Measurements from ENCODE around the gene SERPINI1.
"Not testable (repeated sequence)": the region's sequence is repeated elsewhere in the genome, so short reads cannot be mapped to it uniquely, and the experiment has no call there.

The SERPINI1 gene

DNA sequence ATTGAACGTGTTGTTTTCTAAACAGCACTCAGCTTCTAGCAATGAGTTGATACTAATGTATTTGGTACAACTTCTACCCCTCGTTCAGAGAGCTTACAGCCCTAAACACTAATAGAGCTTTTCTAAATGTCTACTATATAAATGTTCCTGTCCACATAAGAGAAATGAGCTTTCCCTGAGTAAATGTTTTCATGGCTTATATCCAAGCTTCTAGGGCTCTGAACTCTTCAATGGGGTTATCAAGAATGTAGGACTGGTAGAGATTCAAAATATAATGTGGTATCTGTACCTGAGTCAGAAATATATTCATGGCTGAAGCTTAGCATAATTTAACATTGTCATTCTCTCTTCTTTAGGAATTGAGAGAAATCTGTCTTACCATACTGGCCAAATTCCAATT, 73.4 kb downstream of the SERPINI1 start:
- DNase-seq = no peak

DNA sequence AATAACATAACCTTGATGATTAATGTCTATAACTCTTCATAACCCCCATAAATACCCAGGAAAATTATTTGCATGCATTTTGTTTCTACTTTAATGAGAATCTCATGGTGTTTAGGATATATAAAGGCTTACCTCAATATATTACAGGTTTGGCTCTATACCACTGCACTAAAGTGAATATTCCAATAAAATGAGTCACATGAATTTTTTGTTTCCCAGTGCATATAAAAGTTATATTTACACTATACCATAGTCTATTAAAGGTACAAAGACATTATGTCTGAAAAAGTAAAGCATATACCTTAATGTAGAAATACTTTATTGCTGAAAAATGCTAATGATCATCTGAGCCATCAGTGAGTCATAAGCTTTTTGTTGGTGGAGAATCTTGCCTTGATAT, 74.7 kb downstream of the SERPINI1 start:
- DNase-seq = no peak

DNA sequence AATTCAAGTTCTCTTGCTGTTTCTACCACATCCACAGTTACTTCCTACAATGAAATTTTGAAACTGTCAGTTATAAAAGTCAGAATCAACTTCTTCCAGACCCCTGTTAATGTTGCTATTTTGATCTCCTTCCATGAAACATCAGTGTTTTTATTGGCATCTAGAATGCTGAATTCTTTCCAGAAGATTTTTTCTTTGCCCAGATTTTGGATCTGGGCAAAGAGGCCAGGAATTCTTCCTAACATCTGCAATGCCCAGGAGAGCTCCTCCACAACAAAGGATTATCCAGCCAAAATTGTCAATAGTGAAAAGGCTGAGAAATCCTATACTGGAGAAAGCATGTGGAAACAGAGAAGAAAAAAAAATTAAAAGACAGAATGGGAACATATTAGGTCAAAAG, 75.5 kb downstream of the SERPINI1 start:
- DNase-seq = no peak

DNA sequence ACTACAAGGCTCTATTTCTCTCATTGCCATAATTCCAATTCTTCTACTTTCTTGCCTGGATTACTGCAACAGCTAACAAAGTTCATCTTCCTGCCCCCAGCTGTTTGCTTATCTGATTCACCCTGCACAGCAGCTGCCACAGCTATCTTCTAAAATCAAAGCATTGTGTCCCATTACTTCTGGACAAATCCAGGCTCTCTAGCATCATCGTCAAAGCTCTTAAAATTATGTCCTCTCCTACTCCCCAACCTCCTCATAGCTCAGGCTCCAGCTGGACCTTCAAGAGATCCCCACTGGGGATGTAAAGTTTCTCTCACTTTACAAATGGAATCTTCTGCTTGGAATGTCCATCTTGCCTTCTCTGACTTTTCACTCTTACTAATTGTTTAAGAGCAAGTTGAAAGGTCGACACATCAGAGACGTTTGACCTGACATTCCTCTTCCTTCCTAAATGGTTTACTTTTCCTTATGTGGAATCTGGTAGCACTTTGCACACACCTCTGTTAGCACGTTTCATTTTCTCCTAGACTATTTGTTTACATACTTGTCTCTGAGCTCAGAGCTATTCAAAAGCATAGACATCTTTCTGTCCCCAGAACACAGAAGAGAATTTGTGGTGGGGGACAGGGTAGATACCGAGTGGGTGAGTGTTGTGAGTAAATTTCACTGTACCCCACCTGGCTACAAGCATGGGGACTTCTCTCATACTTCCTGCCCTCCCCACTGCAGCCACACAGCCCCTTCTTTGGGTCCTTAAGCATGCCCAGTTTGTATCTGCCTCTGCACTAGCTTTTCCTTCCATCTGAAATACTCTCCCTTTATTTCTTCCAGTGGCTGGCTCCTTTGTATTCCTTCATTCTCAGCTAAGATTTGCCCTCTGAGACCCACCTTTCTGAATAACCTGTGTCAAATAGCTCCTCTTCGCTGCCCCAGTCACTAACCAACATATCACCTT, 77.9 kb downstream of the SERPINI1 start:
- DNase-seq = no peak

DNA sequence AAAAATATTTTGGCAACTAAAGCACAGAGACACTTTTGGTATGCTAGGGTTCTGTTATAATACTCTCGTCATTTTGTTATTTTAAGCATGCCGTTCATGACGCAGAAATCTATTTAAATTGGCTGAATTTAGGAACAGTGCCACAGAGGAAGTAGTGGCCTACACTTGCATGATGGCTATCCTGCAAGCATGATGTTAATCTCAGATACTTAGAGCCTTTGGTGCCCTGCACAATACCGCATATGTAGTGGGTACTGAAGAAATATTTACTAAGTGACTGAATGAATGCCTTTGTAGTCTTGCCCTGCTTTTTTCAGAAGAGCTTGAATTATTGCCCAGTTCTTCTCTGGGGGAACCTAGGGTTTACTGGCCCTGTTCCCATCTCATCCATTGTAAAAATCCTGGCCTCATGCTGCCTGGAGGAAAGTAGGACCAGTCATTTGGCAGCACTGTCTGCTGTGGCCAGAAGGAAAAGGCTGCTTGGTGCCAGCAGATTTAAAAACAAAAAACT, 79.0 kb downstream of the SERPINI1 start:
- DNase-seq = peak in 12 of 14 donors; percentile 29 to 91 (median 56)

DNA sequence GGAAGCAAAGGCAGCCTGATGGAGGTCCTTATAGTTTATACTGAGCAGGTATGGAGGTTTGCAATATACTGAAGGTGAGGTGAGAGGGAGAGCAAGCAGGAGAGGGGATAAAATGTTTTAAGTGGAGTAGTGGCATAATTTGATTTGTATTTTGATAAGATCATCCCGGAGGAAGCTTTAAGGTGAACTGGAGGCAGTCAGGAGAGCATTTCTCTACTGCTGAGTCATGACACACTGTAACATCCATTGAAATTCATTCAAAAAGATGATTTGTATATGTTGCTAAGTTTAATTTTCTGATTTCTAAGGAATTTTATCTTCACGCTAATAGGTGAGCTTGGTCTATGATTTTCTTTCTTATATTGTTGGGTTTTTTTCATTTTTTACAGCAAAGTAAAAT, 81.4 kb downstream of the SERPINI1 start:
- no peak for DNase-seq

DNA sequence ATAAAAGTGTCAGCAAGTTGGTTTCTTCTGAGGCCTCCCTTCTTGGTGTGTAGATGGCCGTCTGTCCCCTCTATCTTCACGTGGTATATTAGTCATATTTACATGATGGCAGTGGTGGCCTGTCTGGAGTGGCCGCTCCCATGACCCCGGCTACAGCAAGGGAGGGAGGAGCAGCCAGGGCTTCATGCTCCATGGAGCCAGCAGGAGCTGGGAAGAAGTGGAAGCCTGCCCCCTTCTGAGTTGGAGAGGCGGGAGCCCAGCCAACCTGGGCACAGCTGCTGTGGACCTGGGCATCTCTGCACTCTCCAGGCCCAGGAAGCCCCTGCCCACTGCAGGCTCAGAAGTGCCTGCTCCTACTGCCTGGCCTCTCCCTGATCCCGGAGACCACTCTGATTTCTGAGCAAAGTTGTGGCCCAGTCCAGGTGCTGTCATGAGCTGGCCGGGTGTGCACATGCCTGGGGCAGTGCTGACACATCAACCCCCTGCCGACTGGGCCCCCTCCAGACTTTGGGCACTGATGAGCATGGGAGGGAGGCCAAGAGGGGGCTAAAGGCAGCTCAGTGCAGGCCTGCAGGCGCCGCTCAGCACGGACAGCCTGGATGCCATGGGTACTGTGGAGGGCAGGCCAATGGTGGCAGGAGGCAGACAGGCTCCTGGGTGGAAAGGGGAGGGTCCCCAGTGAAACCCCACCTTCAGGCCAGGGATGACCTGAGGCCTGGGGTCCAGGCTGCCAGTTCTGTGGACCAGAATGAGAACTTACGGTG, 84.8 kb downstream of the SERPINI1 start:
- DNase-seq = no peak

DNA sequence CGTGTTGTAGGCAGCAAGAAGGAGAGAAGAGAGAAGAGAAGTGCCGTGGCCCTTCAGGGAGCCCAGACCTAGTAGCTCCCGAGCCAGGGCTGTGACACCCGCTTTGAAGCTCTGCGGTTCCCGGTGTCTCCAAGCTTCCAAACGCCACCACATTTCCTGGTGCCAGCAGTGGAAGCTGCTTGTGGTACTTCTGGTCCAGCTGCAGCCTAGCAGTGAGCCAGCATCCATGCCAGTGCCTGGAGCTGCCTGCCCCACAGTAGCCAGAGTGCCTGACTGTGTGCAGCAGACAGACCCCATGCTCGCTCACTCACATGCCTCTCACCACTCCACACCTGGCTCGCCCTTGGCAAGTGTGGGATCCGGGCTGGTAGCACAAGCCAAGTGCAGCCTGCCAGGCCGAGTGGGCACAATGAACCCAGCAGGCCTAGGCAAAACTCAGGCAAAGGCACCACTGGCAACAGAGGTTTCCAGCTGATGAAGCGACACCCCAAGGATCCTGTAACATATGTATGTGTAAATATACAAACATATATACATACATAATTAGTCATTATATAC, 85.8 kb downstream of the SERPINI1 start:
- no peak for DNase-seq

DNA sequence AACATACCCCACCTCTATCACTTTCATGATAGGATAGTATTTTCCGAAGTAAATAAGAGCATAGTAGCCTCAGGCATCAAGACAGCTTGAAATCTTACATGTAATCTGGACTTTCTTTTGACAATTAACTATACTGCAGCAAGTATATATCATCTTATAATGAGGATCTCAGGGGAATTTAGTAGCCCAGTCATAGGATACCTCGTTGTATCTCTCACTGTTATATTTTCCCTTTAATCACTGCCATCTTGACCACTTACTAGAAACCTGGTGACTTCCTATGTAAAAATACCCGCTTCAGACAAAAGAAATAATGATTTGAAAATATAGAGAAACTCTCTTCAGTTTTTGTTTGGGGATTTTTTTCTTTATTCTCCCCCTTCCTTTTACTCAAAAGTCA, 88.2 kb downstream of the SERPINI1 start:
- DNase-seq = no peak

DNA sequence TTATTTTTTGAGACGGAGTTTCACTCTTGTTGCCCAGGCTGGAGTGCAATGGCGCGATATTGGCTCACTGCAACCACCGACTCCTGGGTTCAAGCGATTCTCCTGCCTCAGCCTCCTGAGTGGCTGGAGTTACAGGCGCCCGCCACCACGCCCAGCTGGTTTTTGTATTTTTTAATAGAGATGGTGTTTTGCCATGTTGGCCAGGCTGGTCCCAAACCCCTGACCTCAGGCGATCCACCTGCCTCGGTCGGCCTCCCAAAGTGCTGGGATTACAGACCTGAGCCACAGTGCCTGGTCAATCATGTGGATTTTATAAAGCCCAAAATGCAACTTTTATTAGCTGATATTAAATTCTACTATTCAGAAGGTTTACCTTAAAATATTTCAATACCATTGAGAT, 92.1 kb downstream of the SERPINI1 start:
- not testable (repeated sequence) for DNase-seq

DNA sequence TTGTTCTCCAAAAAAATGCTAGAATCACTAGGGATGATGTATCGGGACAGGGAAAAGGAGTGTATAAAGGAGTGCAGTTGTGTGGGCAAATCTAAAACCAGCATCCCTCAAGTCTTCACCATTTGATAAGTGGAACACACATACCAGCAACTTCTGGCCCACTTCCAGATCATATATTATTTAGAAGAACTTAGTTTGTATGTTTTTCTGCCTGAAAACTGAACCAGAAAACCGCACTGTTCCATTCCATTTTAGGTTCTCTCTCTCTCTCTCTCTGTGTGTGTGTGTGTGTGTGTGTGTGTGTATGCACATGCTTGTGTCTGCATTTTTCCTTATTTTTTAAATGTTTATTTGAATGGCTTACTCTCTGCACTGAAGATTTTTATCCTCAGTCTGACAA, 93.5 kb downstream of the SERPINI1 start:
- no peak for DNase-seq

DNA sequence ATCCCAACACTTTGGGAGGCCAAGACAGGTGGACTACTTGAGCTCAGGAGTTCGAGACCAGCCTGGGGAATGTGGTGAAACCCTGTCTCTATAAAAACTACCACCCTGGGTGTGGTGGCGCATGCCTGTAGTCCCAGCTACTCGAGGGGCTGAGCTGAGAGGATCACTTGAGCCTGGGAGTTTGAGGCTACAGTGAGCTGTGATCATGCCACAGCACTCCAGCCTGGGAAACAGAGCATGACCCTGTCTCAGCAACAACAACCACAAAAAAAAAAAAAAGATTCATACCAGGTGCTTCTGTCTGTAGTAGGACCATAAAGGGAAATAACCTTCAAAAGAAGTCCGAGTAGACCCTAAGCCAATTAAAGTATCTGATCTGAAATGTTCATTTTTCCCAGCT, 94.5 kb downstream of the SERPINI1 start:
- no peak for DNase-seq

DNA sequence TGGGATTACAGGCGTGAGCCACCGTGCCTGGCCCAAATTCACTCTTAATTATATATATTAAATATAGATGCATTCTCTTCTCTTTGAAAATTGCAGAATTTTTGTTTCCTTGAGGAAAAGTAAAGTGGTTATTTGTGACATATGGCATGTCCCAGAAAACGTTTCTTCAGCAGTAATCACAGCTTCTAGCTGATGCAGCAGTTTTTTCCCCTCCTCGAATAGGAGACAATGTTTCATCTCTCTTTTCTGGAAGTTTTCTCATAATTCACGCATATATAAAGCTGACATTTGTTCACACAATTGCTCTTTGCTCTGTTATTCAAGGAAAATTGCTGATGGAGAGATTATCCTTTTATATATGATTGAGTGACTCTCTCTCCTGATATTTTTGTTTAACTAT, 99.8 kb downstream of the SERPINI1 start:
- no peak for DNase-seq

DNA sequence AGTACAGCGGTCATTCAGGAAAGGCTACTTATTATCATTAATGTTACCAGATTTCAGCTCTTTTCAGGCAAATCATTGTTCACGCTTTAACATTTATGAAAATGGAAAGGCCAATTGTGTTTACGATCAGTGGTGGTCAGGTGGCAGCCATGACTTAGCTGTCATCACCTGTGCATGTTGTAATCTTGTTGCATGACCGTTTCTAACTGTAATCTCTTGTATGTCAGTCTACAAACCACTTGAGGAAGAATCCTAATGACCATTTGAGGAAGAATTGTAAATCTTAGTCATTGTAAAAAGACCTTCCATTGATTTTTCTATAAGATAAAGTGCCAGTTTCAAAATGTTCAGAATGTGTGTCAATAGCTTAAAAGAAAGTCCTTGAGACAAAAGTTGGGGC, 100.4 kb downstream of the SERPINI1 start:
- DNase-seq = no peak

DNA sequence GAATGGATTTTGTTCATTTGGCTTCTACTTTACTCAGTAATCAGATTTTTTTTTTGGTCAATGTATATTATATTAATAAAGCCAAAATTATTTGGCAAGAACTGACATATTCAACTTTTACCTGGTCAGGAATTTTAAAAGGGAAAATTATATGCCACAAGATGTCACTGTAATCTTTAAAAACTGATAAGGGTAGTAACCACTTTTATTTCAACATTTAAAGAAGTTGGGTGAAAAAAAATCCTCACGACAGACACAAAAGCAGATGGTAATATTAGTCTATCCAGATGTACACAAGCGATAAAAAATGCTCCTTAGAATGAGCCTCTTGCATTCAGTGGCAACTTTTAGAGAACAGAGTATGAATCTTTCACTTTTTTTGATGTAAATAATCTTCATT, 101.9 kb downstream of the SERPINI1 start:
- DNase-seq = no peak

DNA sequence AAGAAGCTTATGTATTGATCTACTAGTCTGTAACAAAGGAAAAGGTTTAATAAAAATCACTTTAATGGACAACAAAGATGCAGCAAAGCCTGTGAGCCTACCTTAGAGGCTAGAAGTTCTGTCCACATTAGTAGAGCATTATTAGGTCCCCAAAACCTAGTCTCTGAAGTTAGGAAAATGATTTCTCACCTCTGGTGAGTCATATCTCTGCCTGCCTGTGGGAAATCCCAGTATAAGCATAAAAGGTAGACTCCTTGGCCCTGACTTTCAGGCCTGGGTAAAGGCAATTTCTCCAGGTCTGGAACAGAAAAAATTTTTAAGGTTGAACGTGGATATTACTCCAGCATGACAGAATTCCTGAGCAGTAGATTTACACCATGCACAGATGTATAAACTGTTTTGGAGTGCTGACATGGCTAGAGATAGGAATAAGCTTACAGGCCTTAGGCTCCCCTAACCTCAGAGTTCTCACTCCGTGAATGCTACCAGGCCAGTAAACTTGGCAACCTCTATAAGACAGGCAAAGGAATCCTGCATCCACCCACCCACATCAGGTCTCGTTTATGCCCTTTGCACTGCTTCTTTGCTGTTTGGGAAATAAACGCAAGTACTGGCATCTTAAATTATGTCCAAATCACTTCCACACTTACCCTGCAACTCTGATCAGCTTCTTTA, 104.1 kb downstream of the SERPINI1 start:
- no peak for DNase-seq

DNA sequence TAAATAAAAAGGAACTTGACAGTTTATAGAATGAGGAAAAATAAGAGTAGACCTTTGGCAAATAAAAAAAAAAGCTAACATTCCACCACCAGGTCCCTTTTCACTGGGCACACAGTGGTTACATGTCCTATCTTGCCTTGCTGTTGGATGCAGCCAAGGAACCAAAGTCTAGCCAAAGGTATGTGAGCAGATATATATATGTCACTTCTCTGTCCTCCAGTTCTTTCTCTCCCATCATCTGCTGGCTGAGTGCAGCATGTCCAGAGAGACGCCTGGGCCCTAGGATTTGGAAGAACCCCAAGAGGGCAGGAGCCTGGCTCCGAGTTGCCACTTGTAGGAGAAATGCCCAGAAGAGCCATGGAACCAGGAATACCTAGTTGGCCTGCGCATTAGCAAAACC, 104.7 kb downstream of the SERPINI1 start:
- no peak for DNase-seq

DNA sequence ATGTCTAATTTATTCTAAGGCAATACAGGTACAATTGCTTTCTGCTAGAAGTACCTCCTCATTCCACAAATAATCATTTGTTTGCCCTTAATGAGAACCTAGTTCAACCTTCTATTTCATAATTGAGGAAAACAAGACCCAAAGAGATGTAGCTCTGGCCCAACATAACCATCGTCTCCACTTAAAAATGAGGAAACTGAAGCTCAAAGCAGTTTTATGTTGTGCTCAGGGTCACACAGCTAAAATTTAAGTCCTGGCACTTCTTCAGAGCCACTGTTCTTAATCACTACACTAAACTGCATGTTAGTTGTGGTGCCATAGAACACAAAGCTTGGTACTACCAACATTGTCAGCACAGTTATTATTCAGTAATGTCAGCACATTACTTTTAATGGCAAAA, 108.0 kb downstream of the SERPINI1 start:
- no peak for DNase-seq

DNA sequence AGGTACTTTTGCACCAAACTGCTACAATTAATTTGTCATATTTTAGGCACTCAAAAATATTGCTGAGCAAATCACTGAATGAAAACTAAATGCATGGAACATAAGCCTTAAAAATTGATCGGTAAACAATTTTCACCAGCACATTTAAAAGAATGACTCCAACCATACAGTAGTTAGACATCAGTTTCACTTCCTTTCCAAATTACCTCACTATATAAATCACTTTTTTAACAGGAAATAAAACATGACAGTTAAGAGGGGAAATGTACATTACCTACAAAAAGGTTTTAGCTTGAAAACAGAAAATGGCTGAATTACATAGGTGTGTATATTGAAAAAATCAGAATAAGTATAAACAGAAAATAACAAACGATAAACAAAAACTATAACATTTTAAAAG, 108.4 kb downstream of the SERPINI1 start:
- DNase-seq = no peak

DNA sequence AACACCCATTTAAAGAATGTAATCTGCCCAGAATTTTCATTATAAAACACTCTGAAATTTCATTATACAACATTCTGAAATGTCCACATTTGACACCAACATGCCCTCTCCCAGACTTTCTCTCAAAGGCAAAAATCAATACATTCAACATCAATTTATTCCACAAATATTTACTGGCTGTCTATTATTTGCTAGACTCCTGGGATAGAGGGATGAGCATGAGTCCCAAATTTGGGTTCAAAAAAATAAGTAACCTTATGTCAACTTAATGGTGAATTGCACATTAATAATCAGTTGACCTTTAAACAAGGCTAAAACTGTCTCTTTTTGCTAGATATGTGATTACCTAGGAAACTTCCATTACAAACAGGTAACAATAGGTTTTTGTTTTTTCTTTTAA, 109.0 kb downstream of the SERPINI1 start:
- DNase-seq = no peak

DNA sequence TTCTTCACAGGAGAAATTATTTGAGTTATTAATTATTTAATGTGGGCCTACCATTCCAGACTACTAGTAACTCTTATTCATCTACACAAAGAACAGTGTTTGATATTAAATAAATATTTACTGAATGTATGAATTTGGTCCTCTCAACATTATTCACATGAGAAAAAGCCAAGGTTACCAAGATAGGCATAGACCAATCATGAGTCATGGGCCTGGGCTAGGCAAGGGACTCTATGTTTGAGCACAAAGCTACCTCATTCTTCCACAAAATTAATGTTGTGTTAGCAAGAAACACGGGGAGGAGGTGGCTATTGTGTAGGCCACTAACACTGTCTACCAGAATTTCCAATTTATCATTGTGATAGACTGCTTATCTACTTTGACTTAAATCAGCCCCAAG, 115.7 kb downstream of the SERPINI1 start:
- DNase-seq = no peak

DNA sequence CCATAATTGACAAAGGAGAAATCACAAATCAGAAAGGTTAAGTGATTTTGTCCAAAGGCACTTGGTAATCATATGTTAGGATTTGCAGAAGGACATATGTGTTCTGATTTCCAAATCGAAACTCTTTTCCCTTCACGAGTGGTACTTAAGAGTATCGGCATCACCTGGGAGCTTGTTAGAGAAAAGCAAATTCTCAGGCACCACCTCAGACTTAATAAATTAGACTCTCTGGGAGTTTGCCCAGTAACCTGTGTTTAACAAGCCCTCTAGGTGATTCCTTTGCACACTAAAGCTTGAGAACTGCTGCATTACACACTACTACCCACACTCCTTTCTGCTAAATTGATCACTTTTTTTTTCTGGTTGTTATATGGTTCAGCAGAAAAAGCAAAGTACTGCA, 116.2 kb downstream of the SERPINI1 start:
- DNase-seq = no peak

DNA sequence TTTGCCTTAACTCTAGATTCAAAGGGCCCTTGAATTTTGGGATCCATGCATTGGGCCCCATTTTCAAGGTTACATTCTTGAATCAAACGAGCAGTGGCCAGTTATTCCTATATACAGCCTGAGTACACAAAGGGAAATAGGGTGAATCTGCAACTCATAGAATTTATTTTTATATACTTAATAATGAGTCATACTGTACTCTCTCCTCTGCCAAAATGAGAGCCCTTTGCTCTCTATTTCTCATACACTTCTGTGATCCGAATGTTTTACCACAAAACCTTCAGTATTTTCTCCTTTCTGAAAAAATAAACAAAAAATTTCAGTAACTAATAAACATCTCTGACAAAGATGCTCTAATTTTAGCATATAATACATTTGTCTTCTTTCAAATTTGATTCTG, 116.7 kb downstream of the SERPINI1 start:
- DNase-seq = no peak
